ENCODE results near the gene FAM177A1. TPM values are rescaled to one million over a fixed set of nuclear protein-coding genes. Genes with fewer than 3 reads are reported as not detected.
"Not testable (repeated sequence)": the region's sequence is repeated elsewhere in the genome, so short reads cannot be mapped to it uniquely, and the experiment has no call there.

The FAM177A1 gene
- total and polyA plus RNA-seq, 10 donors: 17.5 to 47.0 (median 25.6) TPM

- Histone ChIP-seq H3K4me3 (no peak overlapping the region), H3K27me3 (replicated peaks in 1 of 7) (no peaks in the 10 kb centered on the region), H3K27ac (no peak overlapping the region), H3K4me1 (no peaks in the 10 kb centered on the region), H3K36me3 (peaks cover 7 to 86% (median 45%) of the 10 kb centered on the region in 6 donors), H3K9me3 (no peaks in the 10 kb centered on the region)
- TF ChIP-seq POLR2A (IDR thresholded peaks at IDR 0.05): no peak
- TF ChIP-seq CTCF (IDR thresholded peaks at IDR 0.05 in 8 of 11, conservative IDR thresholded peaks at IDR 0.05 in 3 of 11): no peak
- TF ChIP-seq POLR2AphosphoS5 (IDR thresholded peaks at IDR 0.05): no peak
- intact Hi-C loops (cut with DNase I; ENCODE audit: low total_unique reads): no loop called here
- 80 to 100% (median 92%) methylated on average over 1 of the region's 1 CpG for WGBS, 5 donors
- no peak for DNase-seq
These were observed 33.7 kb downstream of the FAM177A1 start for GRCh38 chr14:35079742-35080141.

DNA sequence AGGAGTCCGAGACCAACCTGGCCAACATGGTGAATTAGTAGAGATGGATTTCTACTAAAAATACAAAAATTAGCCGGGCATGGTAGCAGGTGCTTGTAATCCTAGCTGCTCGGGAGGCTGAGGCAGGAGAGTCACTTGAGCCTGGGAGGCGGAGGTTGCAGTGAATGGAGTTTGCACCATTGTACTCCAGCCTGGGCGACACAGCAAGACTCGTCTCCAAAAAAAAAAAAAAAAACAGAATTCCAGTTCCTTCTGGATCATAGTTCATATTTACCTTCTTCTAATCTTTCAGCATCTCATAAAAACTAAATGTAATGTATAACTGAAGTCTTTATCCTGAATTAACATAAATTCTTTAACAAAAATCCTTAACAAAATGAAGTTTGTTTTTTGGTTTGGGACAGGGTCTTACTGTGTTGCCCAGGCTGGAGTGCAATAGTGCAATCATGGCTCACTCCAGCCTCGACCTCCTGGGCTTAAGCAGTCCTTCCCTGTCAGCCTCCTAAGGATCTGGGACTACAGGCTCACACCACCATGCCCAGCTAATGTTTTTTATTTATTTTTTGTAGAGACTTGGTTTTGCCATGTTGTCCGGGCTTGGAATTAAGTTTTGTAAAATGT lies 37.6 kb downstream of the FAM177A1 start:
- no peaks in the 10 kb centered on the region for H3K27me3 ChIP-seq (replicated peaks in 1 of 7)
- TF ChIP-seq CTCF (IDR thresholded peaks at IDR 0.05 in 8 of 11, conservative IDR thresholded peaks at IDR 0.05 in 3 of 11): no peak
- no peak for TF ChIP-seq POLR2A (IDR thresholded peaks at IDR 0.05)
- no peak for TF ChIP-seq POLR2AphosphoS5 (IDR thresholded peaks at IDR 0.05)
- no peak overlapping the region for H3K27ac ChIP-seq
- no peaks in the 10 kb centered on the region for H3K4me1 ChIP-seq
- intact Hi-C loops (cut with DNase I; ENCODE audit: low total_unique reads): no loop called here
- peaks cover 7 to 100% (median 74%) of the 10 kb centered on the region in 6 donors for H3K36me3 ChIP-seq
- no peak overlapping the region for H3K4me3 ChIP-seq
- no peaks in the 10 kb centered on the region for H3K9me3 ChIP-seq
- DNase-seq: no peak
- 92 to 99% (median 94%) methylated on average over 8 of the region's 8 CpGs for WGBS, 5 donors

DNA sequence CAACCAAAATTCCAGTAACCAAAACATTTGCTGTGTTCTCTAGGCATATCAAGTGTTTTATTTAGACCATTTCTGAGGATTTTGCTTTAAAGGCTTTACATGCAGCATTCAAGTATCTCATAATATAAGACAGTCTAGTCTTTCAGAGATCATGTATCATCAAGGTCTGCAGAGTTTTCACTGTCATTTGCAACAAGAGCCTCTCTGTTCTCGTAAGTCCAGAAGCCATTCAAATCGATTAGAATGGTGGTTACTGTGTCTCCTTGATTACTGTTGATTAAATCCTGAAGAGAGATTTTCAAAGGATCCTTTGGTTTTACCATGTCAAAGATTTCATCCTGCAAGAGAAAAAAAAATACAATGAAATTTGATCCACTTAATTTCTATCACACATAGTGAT lies 39.4 kb downstream of the FAM177A1 start:
- H3K36me3 ChIP-seq: peaks cover 7 to 100% (median 84%) of the 10 kb centered on the region in 6 donors
- H3K4me1 ChIP-seq: no peaks in the 10 kb centered on the region
- no peaks in the 10 kb centered on the region for H3K9me3 ChIP-seq
- 90 to 95% (median 92%) methylated on average over 2 of the region's 2 CpGs for WGBS, 5 donors
- TF ChIP-seq CTCF (IDR thresholded peaks at IDR 0.05 in 8 of 11, conservative IDR thresholded peaks at IDR 0.05 in 3 of 11): no peak
- TF ChIP-seq POLR2AphosphoS5 (IDR thresholded peaks at IDR 0.05): no peak
- TF ChIP-seq POLR2A (IDR thresholded peaks at IDR 0.05): no peak
- no peak for DNase-seq
- H3K27me3 ChIP-seq (replicated peaks in 1 of 7): no peaks in the 10 kb centered on the region
- H3K27ac ChIP-seq: no peak overlapping the region
- intact Hi-C loops (cut with DNase I; ENCODE audit: low total_unique reads): no loop called here
- H3K4me3 ChIP-seq: no peak overlapping the region

DNA sequence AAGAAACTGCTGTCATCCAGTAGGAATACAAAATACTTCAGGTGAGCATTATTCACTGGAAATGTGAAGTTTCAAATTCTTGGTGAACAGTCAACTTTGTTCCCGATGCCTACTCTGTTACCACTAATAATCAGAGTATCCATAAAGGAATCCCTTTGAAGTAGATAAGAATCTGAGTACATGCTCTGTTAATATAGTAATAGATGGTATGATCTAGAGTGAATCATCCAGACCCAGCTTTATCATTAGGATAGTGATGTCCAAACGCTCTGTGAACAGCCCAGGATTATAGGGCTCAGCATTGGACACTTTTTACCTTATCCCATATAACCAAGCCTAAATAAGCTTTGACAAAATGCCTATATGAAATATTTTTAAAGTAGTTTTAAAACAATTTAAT lies 42.4 kb downstream of the FAM177A1 start:
- Histone ChIP-seq H3K27ac (no peak overlapping the region), H3K9me3 (no peaks in the 10 kb centered on the region), H3K4me1 (no peaks in the 10 kb centered on the region), H3K4me3 (no peak overlapping the region), H3K36me3 (peaks cover 3 to 100% (median 97%) of the 10 kb centered on the region in 6 donors), H3K27me3 (replicated peaks in 1 of 7) (no peaks in the 10 kb centered on the region)
- DNase-seq: no peak
- TF ChIP-seq POLR2AphosphoS5 (IDR thresholded peaks at IDR 0.05): no peak
- TF ChIP-seq POLR2A (IDR thresholded peaks at IDR 0.05): no peak
- no peak for TF ChIP-seq CTCF (IDR thresholded peaks at IDR 0.05 in 8 of 11, conservative IDR thresholded peaks at IDR 0.05 in 3 of 11)
- intact Hi-C loops (cut with DNase I; ENCODE audit: low total_unique reads): no loop called here
- WGBS, 5 donors: 91 to 100% (median 97%) methylated on average over 2 of the region's 2 CpGs

GRCh38 chr14:35094645-35095044 lies 48.6 kb downstream of the FAM177A1 start:
- H3K9me3 ChIP-seq; DNase-seq; intact Hi-C loops (cut with DNase I; ENCODE audit: low total_unique reads); H3K27me3 ChIP-seq (replicated peaks in 1 of 7); H3K4me1 ChIP-seq; H3K27ac ChIP-seq; H3K4me3 ChIP-seq: not testable (repeated sequence)
- peaks cover 0 to 100% (median 95%) of the 10 kb centered on the region in 6 donors for H3K36me3 ChIP-seq
- 85 to 100% (median 97%) methylated on average over 6 of the region's 6 CpGs for WGBS, 5 donors

Measured in spleen (tissue), 11 donors.